ENCODE data around the gene AMPD1. TPM values are rescaled to one million over a fixed set of nuclear protein-coding genes. Genes with fewer than 3 reads are reported as not detected.

AMPD1 gene
- 1 to 10 TPM in 2 of 4 donors, under 1 TPM in 1, not detected in 1; 0.82 to 3.2 (median 1.9) TPM for total RNA-seq

- peak within 1 kb of the TSS in 2 of 4 donors; percentile 7 to 54 for H3K27ac ChIP-seq
- no peaks in the 10 kb centered on the region for H3K9me3 ChIP-seq
- no peaks in the 10 kb centered on the region for H3K27me3 ChIP-seq
- TF ChIP-seq POLR2AphosphoS5 (IDR thresholded peaks at IDR 0.05) (no peak), POLR2A (IDR thresholded peaks at IDR 0.05) (no peak), EP300 (IDR thresholded peaks at IDR 0.05; ENCODE audit: low read depth) (no peak)
- TF ChIP-seq, protein P1, sequence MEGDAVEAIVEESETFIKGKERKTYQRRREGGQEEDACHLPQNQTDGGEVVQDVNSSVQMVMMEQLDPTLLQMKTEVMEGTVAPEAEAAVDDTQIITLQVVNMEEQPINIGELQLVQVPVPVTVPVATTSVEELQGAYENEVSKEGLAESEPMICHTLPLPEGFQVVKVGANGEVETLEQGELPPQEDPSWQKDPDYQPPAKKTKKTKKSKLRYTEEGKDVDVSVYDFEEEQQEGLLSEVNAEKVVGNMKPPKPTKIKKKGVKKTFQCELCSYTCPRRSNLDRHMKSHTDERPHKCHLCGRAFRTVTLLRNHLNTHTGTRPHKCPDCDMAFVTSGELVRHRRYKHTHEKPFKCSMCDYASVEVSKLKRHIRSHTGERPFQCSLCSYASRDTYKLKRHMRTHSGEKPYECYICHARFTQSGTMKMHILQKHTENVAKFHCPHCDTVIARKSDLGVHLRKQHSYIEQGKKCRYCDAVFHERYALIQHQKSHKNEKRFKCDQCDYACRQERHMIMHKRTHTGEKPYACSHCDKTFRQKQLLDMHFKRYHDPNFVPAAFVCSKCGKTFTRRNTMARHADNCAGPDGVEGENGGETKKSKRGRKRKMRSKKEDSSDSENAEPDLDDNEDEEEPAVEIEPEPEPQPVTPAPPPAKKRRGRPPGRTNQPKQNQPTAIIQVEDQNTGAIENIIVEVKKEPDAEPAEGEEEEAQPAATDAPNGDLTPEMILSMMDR (IDR thresholded peaks at IDR 0.05) = no peak
- in situ Hi-C loops (cut with MboI; ENCODE audit: low pct_ligation_motif_present in 1 of 4, low pct_unique_long_range_greater_than_20kb in 1 of 4, low sequenced_read_pairs in 3 of 4) (no loop called here), intact Hi-C loops (cut with DNase I; ENCODE audit: low total_unique reads) (no loop called here)
- DNase-seq = peak; percentile 11
- no peaks in the 10 kb centered on the region for H3K36me3 ChIP-seq
- no peak within 1 kb of the TSS for H3K4me3 ChIP-seq
- no peaks in the 10 kb centered on the region for H3K4me1 ChIP-seq
- WGBS, 2 donors (ENCODE audit: low coverage in 1 of 2) = 51 to 63% methylated on average over 4 to 6 of the region's 6 CpGs
Measured at GRCh38 chr1:114695430-114696058, at the start of gene AMPD1. AMPD1 (minus strand) TSS chr1:114695546; CDS start chr1:114695471, 75 bp downstream.

DNA sequence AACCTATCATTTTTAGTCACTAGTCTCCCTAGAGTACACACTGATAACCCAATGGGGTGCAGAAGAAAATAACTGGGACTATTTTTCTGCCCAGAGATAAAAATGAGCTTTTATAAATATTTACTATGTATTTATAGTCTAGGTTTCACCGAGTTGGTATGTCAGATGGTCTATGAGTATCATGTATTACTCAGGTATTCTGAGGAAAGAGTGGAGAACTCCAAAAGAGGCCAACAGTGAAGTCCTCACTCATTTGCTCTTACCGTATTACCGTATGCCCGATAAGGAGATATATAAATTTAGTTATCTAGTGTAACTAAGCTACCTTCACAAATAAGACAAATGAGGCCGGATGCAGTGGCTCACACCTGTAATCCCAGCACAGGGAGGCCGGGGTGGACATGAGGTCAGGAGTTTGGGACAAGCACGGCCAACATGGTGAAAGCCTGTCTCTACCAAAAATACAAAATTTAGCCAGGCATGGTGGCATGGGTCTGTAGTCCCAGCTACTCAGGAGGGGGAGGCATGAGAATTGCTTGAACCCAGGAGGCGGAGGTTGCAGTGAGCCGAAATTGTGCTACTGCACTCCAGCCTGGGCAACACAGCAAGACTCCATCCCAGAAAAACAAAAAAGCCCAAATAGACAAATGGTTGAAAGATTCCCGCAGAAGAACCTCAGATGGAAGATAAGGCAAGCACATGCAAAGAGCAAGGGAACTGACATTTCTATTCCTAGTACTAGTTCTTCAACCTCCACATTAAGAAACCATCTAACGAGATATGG, 46.8 kb upstream of the AMPD1 start:
- Histone ChIP-seq H3K36me3 (peaks cover 0 to 36% (median 4%) of the 10 kb centered on the region in 4 donors), H3K27ac (no peak overlapping the region), H3K27me3 (no peaks in the 10 kb centered on the region), H3K4me3 (no peak overlapping the region), H3K9me3 (no peaks in the 10 kb centered on the region), H3K4me1 (peaks cover 0 to 27% (median under 1%) of the 10 kb centered on the region in 4 donors)
- no peak for DNase-seq
- in situ Hi-C loops (cut with MboI; ENCODE audit: low pct_ligation_motif_present in 1 of 4, low pct_unique_long_range_greater_than_20kb in 1 of 4, low sequenced_read_pairs in 3 of 4) (no loop called here), intact Hi-C loops (cut with DNase I; ENCODE audit: low total_unique reads) (no loop called here)
- WGBS, 2 donors (ENCODE audit: low coverage in 1 of 2) = 90 to 91% methylated on average over 11 of the region's 11 CpGs
- TF ChIP-seq, protein P1 (IDR thresholded peaks at IDR 0.05) = no peak
- TF ChIP-seq POLR2A (IDR thresholded peaks at IDR 0.05) = no peak
- no peak for TF ChIP-seq POLR2AphosphoS5 (IDR thresholded peaks at IDR 0.05)
- no peak for TF ChIP-seq EP300 (IDR thresholded peaks at IDR 0.05; ENCODE audit: low read depth)

DNA sequence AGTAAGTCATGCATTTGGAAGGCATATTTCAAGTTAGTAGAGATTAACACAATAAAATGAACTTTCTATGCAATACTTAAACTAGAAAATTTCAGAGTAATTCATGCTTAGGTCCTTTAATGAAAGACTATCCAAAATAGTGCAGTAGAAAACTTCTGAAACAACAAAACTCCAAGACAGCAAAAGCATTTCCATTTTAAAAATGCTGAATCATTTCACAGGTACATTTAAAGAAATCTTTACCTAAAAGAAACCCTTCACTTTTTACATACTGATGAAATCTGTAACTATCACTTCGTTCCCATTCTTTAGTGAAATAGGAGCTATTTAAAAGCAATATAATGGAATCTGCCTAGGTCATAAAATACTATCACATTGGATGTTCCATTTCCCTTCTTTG, 45.0 kb upstream of the AMPD1 start:
- H3K27me3 ChIP-seq = no peaks in the 10 kb centered on the region
- no peak for DNase-seq
- H3K4me3 ChIP-seq = no peak overlapping the region
- in situ Hi-C loops (cut with MboI; ENCODE audit: low pct_ligation_motif_present in 1 of 4, low pct_unique_long_range_greater_than_20kb in 1 of 4, low sequenced_read_pairs in 3 of 4) = no loop called here
- no peaks in the 10 kb centered on the region for H3K9me3 ChIP-seq
- 86 to 89% methylated on average over 1 of the region's 1 CpG for WGBS, 2 donors (ENCODE audit: low coverage in 1 of 2)
- intact Hi-C loops (cut with DNase I; ENCODE audit: low total_unique reads) = no loop called here
- TF ChIP-seq POLR2A (IDR thresholded peaks at IDR 0.05) (no peak), EP300 (IDR thresholded peaks at IDR 0.05; ENCODE audit: low read depth) (no peak), POLR2AphosphoS5 (IDR thresholded peaks at IDR 0.05) (no peak)
- TF ChIP-seq, protein P1 (IDR thresholded peaks at IDR 0.05) = no peak
- H3K36me3 ChIP-seq = peaks cover 0 to 45% (median 11%) of the 10 kb centered on the region in 4 donors
- no peak overlapping the region for H3K27ac ChIP-seq
- peaks cover 0 to 20% (median 1%) of the 10 kb centered on the region in 4 donors for H3K4me1 ChIP-seq

DNA sequence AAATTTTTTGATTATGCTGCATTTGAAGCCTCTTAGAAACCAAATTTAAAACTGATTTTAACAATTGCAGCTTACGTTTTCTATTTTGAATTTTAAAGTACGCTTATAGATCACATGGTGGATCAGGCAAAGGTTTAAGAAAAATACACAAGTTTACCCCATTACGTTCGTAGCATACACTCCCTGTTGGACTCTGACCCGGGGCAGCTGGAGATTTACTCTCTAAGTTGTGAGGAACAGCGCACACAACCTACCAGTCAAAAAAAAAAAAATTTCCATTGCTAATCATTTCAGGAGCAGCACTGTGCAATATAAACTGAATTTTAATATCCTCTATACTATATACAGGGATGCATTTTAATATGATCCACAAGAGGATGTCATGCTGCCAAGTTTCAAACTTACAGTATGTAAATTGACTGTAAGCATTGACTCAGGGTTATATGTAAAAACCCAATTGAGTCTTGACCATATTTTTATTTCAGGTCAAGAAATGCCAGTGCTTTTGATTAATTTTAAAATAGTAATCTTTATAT, 42.0 kb upstream of the AMPD1 start:
- DNase-seq = peak; percentile 64
- in situ Hi-C loops (cut with MboI; ENCODE audit: low pct_ligation_motif_present in 1 of 4, low pct_unique_long_range_greater_than_20kb in 1 of 4, low sequenced_read_pairs in 3 of 4) (no loop called here), intact Hi-C loops (cut with DNase I; ENCODE audit: low total_unique reads) (no loop called here)
- Histone ChIP-seq H3K27ac (peak overlapping the region in 3 of 4 donors; percentile 15 to 52 (median 39)), H3K27me3 (no peaks in the 10 kb centered on the region), H3K4me3 (no peak overlapping the region), H3K4me1 (peaks cover 0 to 26% (median 1%) of the 10 kb centered on the region in 4 donors), H3K36me3 (peaks cover 0 to 67% (median 21%) of the 10 kb centered on the region in 4 donors), H3K9me3 (no peaks in the 10 kb centered on the region)
- TF ChIP-seq, protein P1 (IDR thresholded peaks at IDR 0.05) = no peak
- TF ChIP-seq EP300 (IDR thresholded peaks at IDR 0.05; ENCODE audit: low read depth) (no peak), POLR2AphosphoS5 (IDR thresholded peaks at IDR 0.05) (peak in 1 of 3 donors; percentile 7), POLR2A (IDR thresholded peaks at IDR 0.05) (no peak)
- WGBS, 2 donors (ENCODE audit: low coverage in 1 of 2) = 58% methylated on average over 5 to 6 of the region's 6 CpGs

Data from transverse colon (tissue), 4 donors.